Cardiac fibroblast (primary cell): ENCODE measurements around the gene MARCHF10.

Experiments used
- DNase-seq, 2 donors: peaks; one replicate each; pipeline versions ENCODE4 v3.0.0 to v3.0.0-alpha.2; 2010; ENCODE audit warnings: low read depth in 2 of 2
- H3K4me3 ChIP-seq, 2 donors: replicated peaks in 1 of 2; 1 replicate in 1 of 2; 2 replicates in 1 of 2; pipeline ENCODE4 v1.5.1; 2011; ENCODE audit warnings: low read depth in 2 of 2, low read length in 2 of 2, mild to moderate bottlenecking in 2 of 2, moderate library complexity in 1 of 2
- CTCF ChIP-seq: IDR thresholded peaks from one replicate; pipeline ENCODE4 v1.5.1; 2011; ENCODE audit warnings: low read depth, mild to moderate bottlenecking, low read length, inconsistent platforms

MARCHF10 gene

GRCh38 chr17:62668091-62668804, 139.9 kb downstream of the MARCHF10 start:
- peak in 1 of 2 donors; percentile 45 for DNase-seq
- H3K4me3 ChIP-seq: no peak overlapping the region
- TF ChIP-seq CTCF: no peak

GRCh38 chr17:62666801-62667591, 141.1 kb downstream of the MARCHF10 start:
- TF ChIP-seq CTCF: no peak
- H3K4me3 ChIP-seq: no peak overlapping the region
- DNase-seq: no peak

GRCh38 chr17:62666061-62666800, 141.9 kb downstream of the MARCHF10 start:
- no peak for DNase-seq
- H3K4me3 ChIP-seq: no peak overlapping the region
- no peak for TF ChIP-seq CTCF

GRCh38 chr17:62665599-62665998, 142.5 kb downstream of the MARCHF10 start:
- DNase-seq: no peak
- no peak for TF ChIP-seq CTCF
- no peak overlapping the region for H3K4me3 ChIP-seq

- DNase-seq: no peak
- no peak for TF ChIP-seq CTCF
- no peak overlapping the region for H3K4me3 ChIP-seq
These were observed 143.6 kb downstream of the MARCHF10 start for GRCh38 chr17:62664336-62665120.

- no peak for TF ChIP-seq CTCF
- no peak overlapping the region for H3K4me3 ChIP-seq
- peak in 1 of 2 donors; percentile 10 for DNase-seq
These were observed 144.8 kb downstream of the MARCHF10 start for GRCh38 chr17:62663304-62663703.
